VCaP (cell line): ENCODE results near the gene NPFFR1.
A peak's percentile ranks its signal among the peaks of the same experiment; 100 is the strongest.
"Not testable (repeated sequence)": the region's sequence is repeated elsewhere in the genome, so short reads cannot be mapped to it uniquely, and the experiment has no call there.

Experiments
- H3K27ac ChIP-seq: fragments of 450-650 bp; 2 replicates; pipeline ENCODE4 v1.5.1; 2017
- TF ChIP-seq, protein P1 (sequence below): fragments of 450-650 bp; conservative IDR thresholded peaks from 2 replicates; pipeline ENCODE4 v1.5.1; 2017; ENCODE audit warnings: mild to moderate bottlenecking, moderate library complexity

NPFFR1 gene

DNA sequence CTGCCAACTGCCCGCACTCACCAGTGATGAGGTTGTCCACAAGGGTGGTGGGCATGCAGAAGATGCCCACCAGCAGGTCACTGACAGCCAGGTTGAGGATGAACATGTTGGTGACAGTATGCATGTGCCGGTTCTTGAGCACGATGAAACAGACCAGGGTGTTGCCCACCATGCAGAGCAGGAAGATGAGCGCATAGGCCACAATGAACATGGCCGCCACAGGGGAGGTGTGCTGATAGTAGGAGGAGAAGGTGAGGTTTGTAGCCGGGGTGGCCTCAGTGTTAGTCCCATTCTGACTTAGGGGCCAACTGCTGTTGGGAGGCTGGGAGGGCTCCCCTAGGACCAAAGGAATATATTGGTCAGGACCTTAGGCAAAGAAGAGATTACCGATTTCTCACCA, 17.7 kb downstream of the NPFFR1 start:
- no peak overlapping the region for H3K27ac ChIP-seq
- TF ChIP-seq, protein P1, sequence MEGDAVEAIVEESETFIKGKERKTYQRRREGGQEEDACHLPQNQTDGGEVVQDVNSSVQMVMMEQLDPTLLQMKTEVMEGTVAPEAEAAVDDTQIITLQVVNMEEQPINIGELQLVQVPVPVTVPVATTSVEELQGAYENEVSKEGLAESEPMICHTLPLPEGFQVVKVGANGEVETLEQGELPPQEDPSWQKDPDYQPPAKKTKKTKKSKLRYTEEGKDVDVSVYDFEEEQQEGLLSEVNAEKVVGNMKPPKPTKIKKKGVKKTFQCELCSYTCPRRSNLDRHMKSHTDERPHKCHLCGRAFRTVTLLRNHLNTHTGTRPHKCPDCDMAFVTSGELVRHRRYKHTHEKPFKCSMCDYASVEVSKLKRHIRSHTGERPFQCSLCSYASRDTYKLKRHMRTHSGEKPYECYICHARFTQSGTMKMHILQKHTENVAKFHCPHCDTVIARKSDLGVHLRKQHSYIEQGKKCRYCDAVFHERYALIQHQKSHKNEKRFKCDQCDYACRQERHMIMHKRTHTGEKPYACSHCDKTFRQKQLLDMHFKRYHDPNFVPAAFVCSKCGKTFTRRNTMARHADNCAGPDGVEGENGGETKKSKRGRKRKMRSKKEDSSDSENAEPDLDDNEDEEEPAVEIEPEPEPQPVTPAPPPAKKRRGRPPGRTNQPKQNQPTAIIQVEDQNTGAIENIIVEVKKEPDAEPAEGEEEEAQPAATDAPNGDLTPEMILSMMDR, result no peak

DNA sequence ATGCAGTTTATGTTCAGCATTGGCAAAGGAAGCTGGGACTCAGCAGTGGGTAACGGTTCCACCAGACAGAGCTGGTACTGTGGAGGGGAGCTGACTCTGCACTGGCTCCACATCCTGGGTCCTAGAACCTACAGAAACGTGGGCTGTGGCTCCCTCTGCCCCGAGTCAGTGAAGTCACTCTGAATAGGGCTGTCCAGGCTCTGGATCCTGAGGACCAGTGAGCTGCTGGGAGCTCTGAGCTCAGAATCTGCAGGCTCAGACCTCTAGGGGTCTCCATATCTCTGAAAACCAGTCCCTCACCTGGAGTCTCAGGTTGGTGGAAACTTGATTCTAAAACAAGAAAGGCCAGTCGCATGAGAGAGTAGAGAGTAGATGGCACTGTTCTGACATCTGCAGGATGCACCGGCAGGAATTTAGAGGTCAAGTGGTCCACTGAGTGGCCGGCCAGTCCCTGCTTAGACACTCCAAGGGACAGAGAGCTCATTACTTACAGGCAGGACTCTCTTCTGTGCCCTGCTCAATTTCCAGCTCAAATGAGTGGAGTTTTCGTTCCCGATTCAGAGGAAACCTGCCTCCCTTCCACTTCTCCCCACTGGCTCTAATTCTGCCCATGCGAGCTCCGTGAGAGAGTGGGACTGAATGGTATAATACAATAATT, 18.6 kb downstream of the NPFFR1 start:
- H3K27ac ChIP-seq, result no peak overlapping the region
- TF ChIP-seq, protein P1, result peak; percentile 66

DNA sequence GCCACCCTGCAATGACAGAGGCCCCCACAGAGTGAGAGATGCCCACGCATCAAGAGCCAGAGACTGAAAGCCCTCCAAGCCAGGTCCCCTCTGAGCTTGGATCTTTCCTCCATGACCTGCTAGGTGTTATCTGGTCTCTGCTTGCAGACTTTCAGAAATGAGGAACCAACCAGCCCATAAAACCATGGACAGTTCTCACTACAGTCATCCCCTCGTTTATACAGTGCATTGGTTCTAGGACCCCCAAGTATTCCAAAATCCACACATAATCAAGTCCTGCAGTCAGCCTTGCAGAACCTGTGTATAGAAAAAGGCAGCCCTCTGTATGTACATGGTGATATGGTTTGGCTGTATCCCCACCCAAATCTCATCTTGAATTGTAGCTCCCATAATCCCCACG, 23.1 kb downstream of the NPFFR1 start:
- no peak overlapping the region for H3K27ac ChIP-seq
- TF ChIP-seq, protein P1, result no peak

DNA sequence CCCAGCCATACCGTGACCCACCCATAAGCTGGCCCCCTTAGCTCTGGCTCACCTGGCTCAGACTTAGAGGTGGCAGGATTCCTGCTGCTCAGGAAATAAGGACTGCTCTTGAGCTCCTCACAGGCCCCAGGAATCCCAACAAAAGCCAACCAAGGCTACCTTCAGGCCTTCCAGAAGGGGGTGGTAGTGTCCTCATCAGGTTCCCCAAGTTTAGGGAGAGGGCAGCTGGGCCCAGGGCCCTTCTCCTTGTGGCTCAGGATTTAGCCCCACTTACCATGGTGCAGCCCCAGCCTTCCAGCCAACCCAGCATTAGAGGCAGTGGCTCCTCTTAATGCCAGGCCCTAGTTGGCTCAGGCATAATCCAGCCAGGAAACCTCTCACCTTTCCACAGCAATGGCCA, 23.5 kb downstream of the NPFFR1 start:
- TF ChIP-seq, protein P1, result no peak
- no peak overlapping the region for H3K27ac ChIP-seq

DNA sequence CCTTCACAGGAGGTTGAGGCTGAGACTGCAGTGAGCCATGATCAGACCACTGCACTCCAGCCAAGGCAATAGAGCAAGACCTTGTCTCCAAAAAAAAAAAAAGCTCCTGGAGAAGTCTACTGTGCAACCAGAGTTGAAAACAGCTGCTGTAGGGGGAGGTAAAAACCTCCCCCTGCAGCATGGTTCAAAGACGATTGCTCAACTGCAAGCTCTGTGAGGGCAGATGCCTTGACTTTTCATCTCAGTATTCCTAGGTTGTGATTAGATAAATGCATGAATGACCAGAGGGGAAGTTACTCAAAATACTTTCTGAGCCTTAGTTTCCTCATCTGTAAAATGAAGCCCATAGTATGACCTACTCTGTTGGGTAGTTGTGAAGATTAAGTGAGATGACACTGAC, 25.6 kb downstream of the NPFFR1 start:
- TF ChIP-seq, protein P1, result no peak
- no peak overlapping the region for H3K27ac ChIP-seq

DNA sequence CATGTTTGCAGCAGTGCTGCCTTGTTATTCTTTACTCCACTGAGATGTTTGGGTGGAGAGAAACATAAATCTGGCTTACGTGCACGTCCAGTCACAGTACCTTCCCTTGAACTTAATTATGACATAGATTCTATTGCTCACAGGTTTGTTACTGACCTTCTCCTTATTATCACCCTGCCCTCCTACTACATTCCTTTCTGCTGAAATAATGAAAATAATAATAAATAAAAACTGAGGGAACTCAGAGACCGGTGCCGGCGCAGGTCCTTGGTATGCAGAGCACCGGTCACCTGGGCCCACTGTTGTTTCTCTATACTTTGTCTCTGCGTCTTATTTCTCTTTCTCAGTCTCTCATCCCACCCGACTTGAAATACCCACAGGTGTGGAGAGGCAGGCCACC, 26.0 kb downstream of the NPFFR1 start:
- not testable (repeated sequence) for H3K27ac ChIP-seq

DNA sequence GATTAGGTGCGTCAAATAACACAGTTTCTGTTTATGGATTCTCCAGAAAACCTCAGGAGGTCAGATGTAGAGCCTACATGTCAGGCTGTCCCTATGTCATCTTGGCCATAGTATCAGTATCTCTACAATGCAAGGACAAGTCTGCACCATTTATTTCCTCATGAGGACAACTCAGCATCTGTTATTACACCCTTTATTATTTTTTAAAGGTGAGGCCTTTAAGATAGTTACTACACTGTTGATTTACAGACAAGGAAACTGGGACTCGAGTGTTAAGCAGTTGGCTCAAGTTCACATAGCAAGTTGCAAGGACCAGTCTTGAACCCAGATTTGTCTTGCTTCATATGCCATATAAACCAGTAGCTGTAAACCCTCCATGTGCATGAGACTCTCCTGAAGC, 27.3 kb downstream of the NPFFR1 start:
- TF ChIP-seq, protein P1, result no peak
- H3K27ac ChIP-seq, result no peak overlapping the region
